ENCODE measurements around the gene COL25A1. TPM values are rescaled to one million over a fixed set of nuclear protein-coding genes. Genes with fewer than 3 reads are reported as not detected.
"Not testable (repeated sequence)": the region's sequence is repeated elsewhere in the genome, so short reads cannot be mapped to it uniquely, and the experiment has no call there.

Gene COL25A1
- total RNA-seq, 1 experiment from 2014 or later, result 8.8 TPM

- peak; percentile 49 for DNase-seq (ENCODE audit: low spot score)
- POLR2A ChIA-PET (ENCODE audit: low non-redundant PET), result no interaction called here
- CTCF ChIA-PET, result no interaction called here
Measured at GRCh38 chr4:109025471-109026076, 276.9 kb downstream of the COL25A1 start.

GRCh38 chr4:109022961-109023360 is 279.5 kb downstream of the COL25A1 start:
- H3K9me3 ChIP-seq (ENCODE audit: low read depth, low read length, poor library complexity, severe bottlenecking), result no peaks in the 10 kb centered on the region
- H3K27me3 ChIP-seq (replicated peaks; ENCODE audit: insufficient read depth, low read depth, low read length, poor library complexity), result no peaks in the 10 kb centered on the region
- no peaks in the 10 kb centered on the region for H3K36me3 ChIP-seq (ENCODE audit: insufficient read depth, low read length, poor library complexity, severe bottlenecking)
- H3K4me3 ChIP-seq (ENCODE audit: low read depth, low read length, poor library complexity, severe bottlenecking), result no peak overlapping the region
- DNase-seq (ENCODE audit: low spot score), result no peak
- TF ChIP-seq CTCF (conservative IDR thresholded peaks at IDR 0.05; ENCODE audit: low read depth, low read length) (no peak), EZH2 (IDR thresholded peaks at IDR 0.05; ENCODE audit: borderline replicate concordance, low read depth, low read length, poor library complexity, severe bottlenecking) (no peak)
- ChIA-PET CTCF (no interaction called here), POLR2A (ENCODE audit: low non-redundant PET) (no interaction called here)
- H3K4me1 ChIP-seq (ENCODE audit: insufficient read depth, low read length, poor library complexity, severe bottlenecking), result peaks cover 11% of the 10 kb centered on the region
- no peak overlapping the region for H3K27ac ChIP-seq (ENCODE audit: low read depth, low read length, poor library complexity, severe bottlenecking)
- intact Hi-C loops (cut with micrococcal nuclease; ENCODE audit: unreplicated experiment), result no loop called here
- no TSS peak for BruUV-seq (replicated peaks)

More at GRCh38 chr4:109025471-109026076, 276.9 kb downstream of the COL25A1 start:
- intact Hi-C loops (cut with micrococcal nuclease; ENCODE audit: unreplicated experiment), result no loop called here
- TF ChIP-seq EZH2 (IDR thresholded peaks at IDR 0.05; ENCODE audit: borderline replicate concordance, low read depth, low read length, poor library complexity, severe bottlenecking) (no peak), CTCF (conservative IDR thresholded peaks at IDR 0.05; ENCODE audit: low read depth, low read length) (no peak)
- no TSS peak for BruUV-seq (replicated peaks)
- H3K27ac ChIP-seq (ENCODE audit: low read depth, low read length, poor library complexity, severe bottlenecking), result no peak overlapping the region
- no peaks in the 10 kb centered on the region for H3K9me3 ChIP-seq (ENCODE audit: low read depth, low read length, poor library complexity, severe bottlenecking)
- no peaks in the 10 kb centered on the region for H3K36me3 ChIP-seq (ENCODE audit: insufficient read depth, low read length, poor library complexity, severe bottlenecking)
- H3K4me1 ChIP-seq (ENCODE audit: insufficient read depth, low read length, poor library complexity, severe bottlenecking), result peaks cover 11% of the 10 kb centered on the region
- H3K4me3 ChIP-seq (ENCODE audit: low read depth, low read length, poor library complexity, severe bottlenecking), result no peak overlapping the region
- no peaks in the 10 kb centered on the region for H3K27me3 ChIP-seq (replicated peaks; ENCODE audit: insufficient read depth, low read depth, low read length, poor library complexity)

- H3K4me3 ChIP-seq (ENCODE audit: low read depth, low read length, poor library complexity, severe bottlenecking); DNase-seq (ENCODE audit: low spot score); H3K36me3 ChIP-seq (ENCODE audit: insufficient read depth, low read length, poor library complexity, severe bottlenecking); H3K27ac ChIP-seq (ENCODE audit: low read depth, low read length, poor library complexity, severe bottlenecking); BruUV-seq (replicated peaks); H3K9me3 ChIP-seq (ENCODE audit: low read depth, low read length, poor library complexity, severe bottlenecking); H3K27me3 ChIP-seq (replicated peaks; ENCODE audit: insufficient read depth, low read depth, low read length, poor library complexity); CTCF ChIA-PET; POLR2A ChIA-PET (ENCODE audit: low non-redundant PET); intact Hi-C loops (cut with micrococcal nuclease; ENCODE audit: unreplicated experiment): not testable (repeated sequence)
- peaks cover 11% of the 10 kb centered on the region for H3K4me1 ChIP-seq (ENCODE audit: insufficient read depth, low read length, poor library complexity, severe bottlenecking)
Measured at GRCh38 chr4:109021630-109022029, 280.8 kb downstream of the COL25A1 start.

- no peak overlapping the region for H3K4me3 ChIP-seq (ENCODE audit: low read depth, low read length, poor library complexity, severe bottlenecking)
- CTCF ChIA-PET, result no interaction called here
- H3K27ac ChIP-seq (ENCODE audit: low read depth, low read length, poor library complexity, severe bottlenecking), result no peak overlapping the region
- no peaks in the 10 kb centered on the region for H3K9me3 ChIP-seq (ENCODE audit: low read depth, low read length, poor library complexity, severe bottlenecking)
- no peak for TF ChIP-seq CTCF (conservative IDR thresholded peaks at IDR 0.05; ENCODE audit: low read depth, low read length)
- TF ChIP-seq EZH2 (IDR thresholded peaks at IDR 0.05; ENCODE audit: borderline replicate concordance, low read depth, low read length, poor library complexity, severe bottlenecking), result no peak
- H3K4me1 ChIP-seq (ENCODE audit: insufficient read depth, low read length, poor library complexity, severe bottlenecking), result peaks cover 11% of the 10 kb centered on the region
- no peak for DNase-seq (ENCODE audit: low spot score)
- H3K27me3 ChIP-seq (replicated peaks; ENCODE audit: insufficient read depth, low read depth, low read length, poor library complexity), result no peaks in the 10 kb centered on the region
- POLR2A ChIA-PET (ENCODE audit: low non-redundant PET), result no interaction called here
- intact Hi-C loops (cut with micrococcal nuclease; ENCODE audit: unreplicated experiment), result no loop called here
- no peaks in the 10 kb centered on the region for H3K36me3 ChIP-seq (ENCODE audit: insufficient read depth, low read length, poor library complexity, severe bottlenecking)
- no TSS peak for BruUV-seq (replicated peaks)
Measured at GRCh38 chr4:109020861-109021260, 281.6 kb downstream of the COL25A1 start.
